Skeletal muscle satellite cell (primary cell): ENCODE measurements around the gene CCR3. TPM values are rescaled to one million over a fixed set of nuclear protein-coding genes. Genes with fewer than 3 reads are reported as not detected.

ENCODE experiments used
- H3K27me3 ChIP-seq: 2 replicates; pipeline ENCODE4 v1.7.0; 2013; ENCODE audit warnings: low read length; ENCODE audit not compliant: control insufficient read depth, insufficient read depth
- H3K36me3 ChIP-seq: 2 replicates; pipeline ENCODE4 v1.7.0; 2013; ENCODE audit warnings: mild to moderate bottlenecking, control low read depth, low read length; ENCODE audit not compliant: insufficient read depth
- H3K4me1 ChIP-seq: 2 replicates; pipeline ENCODE4 v1.7.0; 2013; ENCODE audit warnings: low read length; ENCODE audit not compliant: control insufficient read depth, insufficient read depth
- H3K4me2 ChIP-seq: 2 replicates; pipeline ENCODE4 v1.7.0; 2013; ENCODE audit warnings: mild to moderate bottlenecking, low read length
- H3K4me3 ChIP-seq: 2 replicates; pipeline ENCODE4 v1.7.0; 2013; ENCODE audit warnings: low read length
- H3K9ac ChIP-seq: 2 replicates; pipeline ENCODE4 v1.7.0; 2013; ENCODE audit warnings: mild to moderate bottlenecking, low read depth, low read length, moderate library complexity
- H3K9me3 ChIP-seq: replicated peaks from 2 replicates; pipeline ENCODE4 v1.7.0; 2013; ENCODE audit warnings: mild to moderate bottlenecking, control low read depth, low read length
- total RNA-seq: library from RNA; depleted of rRNA; stranded (reverse); fragments of >200 nt; gene quantifications from 2 replicates; pipeline ENCODE4 v1.2.3, GENCODE V29; 2012; rRNA removed

CCR3 gene
- total RNA-seq, result not detected in 2 replicates

DNA sequence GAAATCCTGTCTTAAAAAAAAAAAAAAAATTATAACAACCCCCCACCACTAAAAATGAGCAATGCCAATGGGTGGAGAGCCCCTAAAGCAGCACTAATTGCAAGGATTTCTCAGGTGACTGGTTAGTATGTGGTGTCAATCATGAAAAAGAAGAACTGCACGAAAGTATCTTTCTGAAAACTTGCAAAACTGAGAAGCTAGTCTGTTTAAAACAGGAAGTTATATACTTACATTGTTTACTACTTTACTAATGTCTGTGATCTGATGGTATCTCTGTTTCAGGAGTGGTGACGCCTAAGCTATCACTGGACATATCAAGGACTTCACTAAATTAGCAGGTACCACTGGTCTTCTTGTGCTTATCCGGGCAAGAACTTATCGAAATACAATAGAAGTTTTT lies at the start of gene CCR3:
Gene CCR3, plus strand, starts transcription at position 341 of the 400 bp plus-strand sequence. CDS start 22,699 bp downstream, outside the sequence.
- no peak within 1 kb of the TSS for H3K4me3 ChIP-seq

DNA sequence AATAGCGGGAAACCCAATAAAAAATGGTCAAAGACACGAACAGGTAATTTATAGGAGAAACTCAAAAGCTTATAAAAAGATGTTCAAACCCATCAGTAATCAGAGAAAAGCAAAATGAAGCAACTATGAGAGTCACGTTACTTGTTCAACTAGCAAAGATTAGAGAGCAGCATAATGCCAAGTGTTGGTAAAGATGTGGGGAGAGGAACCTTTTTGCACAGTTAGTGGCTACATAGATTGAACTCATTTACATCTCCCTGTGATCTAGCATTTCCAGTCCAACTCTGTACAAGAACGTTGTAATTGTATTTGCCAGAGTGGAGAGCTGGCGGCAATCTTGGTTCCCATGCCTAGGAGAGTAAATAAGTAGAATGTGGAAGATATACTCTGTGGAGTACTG lies 49.3 kb upstream of the CCR3 start:
- Histone ChIP-seq H3K4me2 (no peak overlapping the region), H3K4me3 (no peak overlapping the region), H3K9me3 (no peaks in the 10 kb centered on the region), H3K9ac (no peak overlapping the region), H3K27me3 (peaks cover 14% of the 10 kb centered on the region), H3K36me3 (no peaks in the 10 kb centered on the region), H3K4me1 (no peaks in the 10 kb centered on the region)

More for the DNA sequence above, at the start of gene CCR3:
- Histone ChIP-seq H3K36me3 (no peaks in the 10 kb centered on the region), H3K4me1 (no peaks in the 10 kb centered on the region), H3K27me3 (peaks cover 23% of the 10 kb centered on the region), H3K4me2 (no peak within 1 kb of the TSS), H3K9ac (no peak within 1 kb of the TSS), H3K9me3 (no peaks in the 10 kb centered on the region)

DNA sequence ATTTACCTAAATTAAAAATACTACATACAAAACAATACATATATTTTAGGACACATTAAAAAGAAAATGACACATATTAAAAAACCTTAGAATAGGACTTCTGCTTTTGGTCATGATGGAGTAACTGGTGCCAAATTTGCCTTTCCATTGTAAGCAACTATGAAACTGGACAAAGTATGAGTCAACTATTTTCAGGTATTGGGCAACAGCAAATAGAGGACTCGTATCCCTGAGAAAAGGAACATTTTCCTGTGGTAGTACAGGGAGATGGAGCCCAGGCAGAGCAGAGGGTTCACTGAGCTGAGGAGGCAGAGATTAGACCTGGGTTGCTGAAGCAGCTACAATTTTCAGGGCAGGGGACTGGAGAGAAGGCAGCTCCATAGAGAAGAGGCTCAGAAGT lies 48.8 kb upstream of the CCR3 start:
- Histone ChIP-seq H3K27me3 (peaks cover 14% of the 10 kb centered on the region), H3K9me3 (no peaks in the 10 kb centered on the region), H3K4me2 (no peak overlapping the region), H3K36me3 (no peaks in the 10 kb centered on the region), H3K9ac (no peak overlapping the region), H3K4me3 (no peak overlapping the region), H3K4me1 (no peaks in the 10 kb centered on the region)

DNA sequence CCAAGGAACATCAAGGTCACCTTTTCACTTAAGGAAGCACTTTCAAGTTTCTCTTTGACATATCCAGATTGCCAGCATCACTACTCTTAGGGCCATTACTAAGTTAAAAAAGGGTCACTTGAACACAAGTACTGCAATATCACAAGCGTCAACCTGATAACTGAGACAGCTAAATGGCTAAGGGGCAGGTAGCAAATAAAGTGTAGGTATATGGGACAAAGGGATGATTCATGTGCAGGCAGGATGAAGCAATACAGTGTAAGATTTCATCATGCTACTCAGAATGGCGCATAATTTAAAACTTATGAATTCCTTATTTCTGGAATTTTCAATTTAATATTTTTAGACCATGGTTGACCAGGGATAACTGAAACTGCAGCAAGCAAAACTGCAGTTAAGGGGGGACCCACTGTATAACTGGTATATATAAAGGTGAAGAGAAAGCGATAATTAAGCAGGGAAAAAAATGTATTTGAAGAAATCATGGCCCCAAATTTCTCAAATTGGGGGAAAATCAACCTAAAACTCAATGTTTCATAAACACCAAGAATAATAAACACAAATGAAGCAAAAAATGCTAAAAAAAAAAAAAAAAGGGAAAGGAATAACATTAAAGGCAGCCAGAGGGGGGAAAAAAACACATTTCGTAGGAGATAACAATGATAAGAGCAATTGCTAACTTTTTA lies 47.2 kb upstream of the CCR3 start:
- Histone ChIP-seq H3K36me3 (no peaks in the 10 kb centered on the region), H3K27me3 (peaks cover 21% of the 10 kb centered on the region), H3K4me1 (no peaks in the 10 kb centered on the region), H3K4me3 (no peak overlapping the region), H3K4me2 (no peak overlapping the region), H3K9me3 (no peaks in the 10 kb centered on the region), H3K9ac (no peak overlapping the region)

DNA sequence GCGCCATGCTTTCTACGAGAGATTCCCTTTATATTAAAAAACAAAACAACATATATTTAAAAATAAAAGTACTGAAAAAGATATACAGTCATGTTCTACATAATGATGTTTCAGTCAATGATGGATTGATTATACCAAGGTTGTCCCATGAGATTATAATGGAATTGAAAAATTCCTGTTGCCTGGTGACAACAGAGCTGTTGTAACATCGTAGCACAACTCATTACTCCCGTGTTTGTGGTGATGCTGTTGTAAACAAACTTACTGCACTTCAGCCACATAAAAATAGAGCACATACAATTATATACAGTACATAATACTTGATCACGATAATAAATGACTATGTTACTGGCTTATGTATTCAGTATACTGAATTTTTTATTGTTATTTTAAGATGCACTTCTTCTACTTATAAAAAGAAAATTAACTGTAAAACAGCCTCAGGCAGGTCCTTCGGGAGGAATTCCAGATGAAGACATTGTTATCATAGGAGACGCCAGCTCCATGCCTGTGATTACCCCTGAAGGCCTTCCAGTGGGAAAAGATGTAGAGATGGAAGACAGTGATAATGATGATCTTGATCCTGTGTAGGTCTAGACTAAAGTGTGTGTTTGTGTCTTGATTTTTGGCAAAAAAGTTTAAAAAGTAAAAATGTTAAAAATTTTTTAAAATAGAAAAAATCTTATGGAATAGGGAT lies 45.9 kb upstream of the CCR3 start:
- Histone ChIP-seq H3K4me3 (no peak overlapping the region), H3K27me3 (peaks cover 23% of the 10 kb centered on the region), H3K9me3 (no peaks in the 10 kb centered on the region), H3K4me2 (no peak overlapping the region), H3K9ac (no peak overlapping the region), H3K36me3 (no peaks in the 10 kb centered on the region), H3K4me1 (no peaks in the 10 kb centered on the region)

DNA sequence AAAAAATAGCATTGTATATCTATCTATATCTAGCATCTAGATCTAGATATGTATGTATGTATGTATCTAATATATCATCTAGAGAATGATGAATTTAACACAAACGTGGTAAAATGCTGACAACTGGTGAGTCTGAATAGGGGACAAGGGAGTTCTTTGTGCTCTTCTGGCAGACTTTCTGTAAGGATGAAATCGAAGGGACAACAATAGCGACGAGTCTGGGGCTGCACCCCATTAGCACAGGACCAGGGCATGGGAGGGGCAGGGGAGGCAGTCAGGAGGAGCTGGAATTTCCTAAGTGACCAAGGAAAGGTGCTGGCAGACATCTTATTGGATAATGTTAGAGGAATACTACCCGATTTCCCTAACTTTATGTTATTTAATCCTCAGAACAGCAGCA lies 42.0 kb upstream of the CCR3 start:
- Histone ChIP-seq H3K27me3 (peaks cover 17% of the 10 kb centered on the region), H3K36me3 (no peaks in the 10 kb centered on the region), H3K4me1 (no peaks in the 10 kb centered on the region), H3K9me3 (no peaks in the 10 kb centered on the region), H3K9ac (no peak overlapping the region), H3K4me3 (no peak overlapping the region), H3K4me2 (no peak overlapping the region)

DNA sequence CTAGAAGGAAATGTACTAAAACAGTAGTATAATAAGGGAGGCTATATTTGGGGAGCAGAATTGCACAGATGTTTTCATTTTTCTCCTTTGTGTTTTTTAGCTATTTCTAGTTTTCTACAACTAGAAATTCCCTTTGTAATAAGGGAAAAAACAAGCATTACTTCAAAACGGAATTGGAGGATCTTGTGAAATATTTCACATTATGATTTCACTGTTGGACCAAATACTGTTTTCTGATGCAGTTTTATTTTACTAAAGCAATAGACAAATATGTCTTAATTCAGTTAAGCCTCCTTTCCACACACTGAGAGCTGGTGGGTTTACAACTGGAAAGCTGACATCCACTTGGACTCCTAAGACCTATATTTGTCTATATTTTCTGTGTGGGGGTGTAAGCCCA lies 41.5 kb upstream of the CCR3 start:
- Histone ChIP-seq H3K9ac (no peak overlapping the region), H3K4me2 (no peak overlapping the region)

DNA sequence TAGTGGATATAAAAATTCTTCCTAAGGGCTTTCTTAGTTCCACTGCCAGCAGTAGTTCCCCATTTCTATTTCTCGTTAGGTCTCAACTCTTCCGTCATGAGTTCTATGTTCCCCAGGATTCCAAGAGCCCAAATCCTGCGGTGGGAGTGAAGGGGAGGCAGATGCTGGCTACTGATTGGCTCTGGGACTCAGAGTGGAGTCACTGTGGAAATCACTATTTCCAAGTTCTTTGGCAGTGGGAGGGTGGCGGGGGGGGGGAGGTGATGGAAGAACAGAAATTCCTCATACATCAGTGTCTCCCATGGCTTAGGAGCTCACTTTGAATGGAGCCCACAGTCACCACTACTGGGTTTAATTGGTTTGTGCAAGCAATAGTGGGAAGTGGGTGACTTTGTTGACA lies 39.7 kb upstream of the CCR3 start:
- Histone ChIP-seq H3K4me1 (no peaks in the 10 kb centered on the region), H3K27me3 (peaks cover 23% of the 10 kb centered on the region), H3K4me3 (no peak overlapping the region), H3K9me3 (no peaks in the 10 kb centered on the region), H3K36me3 (no peaks in the 10 kb centered on the region), H3K9ac (no peak overlapping the region), H3K4me2 (no peak overlapping the region)

More for the DNA sequence above, 41.5 kb upstream of the CCR3 start:
- Histone ChIP-seq H3K4me3 (no peak overlapping the region), H3K9me3 (no peaks in the 10 kb centered on the region), H3K27me3 (peaks cover 23% of the 10 kb centered on the region), H3K4me1 (no peaks in the 10 kb centered on the region), H3K36me3 (no peaks in the 10 kb centered on the region)

DNA sequence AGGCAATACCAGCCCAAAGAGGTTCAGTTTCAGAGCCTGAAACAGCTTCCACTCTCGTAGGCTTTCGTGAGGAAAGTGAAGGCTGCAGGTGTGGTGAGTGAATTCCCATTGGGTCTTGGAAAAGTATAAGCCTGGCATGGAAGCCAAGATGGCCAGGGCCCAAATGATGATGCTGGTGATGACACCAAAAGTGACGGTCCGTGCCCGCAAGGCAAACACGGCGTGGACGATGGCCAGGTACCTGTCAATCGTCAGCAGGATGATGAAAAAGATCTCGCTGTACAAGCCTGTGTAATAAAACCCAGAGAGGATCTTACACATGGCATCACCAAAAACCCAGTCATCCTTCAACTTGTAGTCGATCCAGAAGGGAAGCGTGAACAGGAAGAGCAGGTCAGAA lies 38.6 kb upstream of the CCR3 start:
- Histone ChIP-seq H3K9ac (no peak overlapping the region), H3K27me3 (peaks cover 23% of the 10 kb centered on the region), H3K4me1 (no peaks in the 10 kb centered on the region), H3K4me2 (no peak overlapping the region), H3K36me3 (no peaks in the 10 kb centered on the region), H3K9me3 (no peaks in the 10 kb centered on the region), H3K4me3 (no peak overlapping the region)

DNA sequence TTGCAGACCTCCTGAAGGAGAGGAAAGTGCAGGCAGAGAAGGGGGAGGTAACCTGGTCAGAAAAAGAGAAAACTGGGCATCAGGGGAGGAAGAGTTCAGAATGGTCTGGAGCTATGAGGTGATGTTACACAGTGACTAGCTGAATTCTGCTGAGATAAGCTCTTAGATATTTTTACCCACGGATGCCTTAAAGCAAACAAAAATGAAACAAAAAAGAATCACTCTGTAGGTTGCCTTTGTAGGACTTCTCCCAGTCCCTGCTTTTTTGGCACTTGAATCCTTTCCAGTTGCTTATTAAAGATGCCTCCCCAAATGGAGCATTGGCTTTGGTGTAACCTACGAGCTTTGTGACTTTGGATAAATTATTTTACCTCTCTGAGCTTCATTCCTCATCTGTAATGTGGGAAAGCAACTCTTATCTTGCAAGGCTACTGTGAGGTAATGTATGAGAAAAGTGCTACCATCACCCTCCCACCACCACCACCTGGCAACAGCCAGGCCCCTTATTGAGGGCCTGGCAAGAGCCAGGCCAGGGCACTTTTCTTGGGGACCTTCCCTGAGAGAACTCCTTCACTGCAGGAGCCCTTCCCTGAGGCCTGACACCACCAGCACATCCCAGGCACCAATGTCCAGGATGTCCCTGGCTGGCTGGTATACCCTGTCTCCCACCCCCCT lies 36.8 kb upstream of the CCR3 start:
- H3K9me3 ChIP-seq, result no peaks in the 10 kb centered on the region
- peaks cover 16% of the 10 kb centered on the region for H3K27me3 ChIP-seq
- H3K4me3 ChIP-seq, result no peak overlapping the region
- H3K36me3 ChIP-seq, result no peaks in the 10 kb centered on the region
- no peak overlapping the region for H3K4me2 ChIP-seq
- H3K9ac ChIP-seq, result no peak overlapping the region
- no peaks in the 10 kb centered on the region for H3K4me1 ChIP-seq

DNA sequence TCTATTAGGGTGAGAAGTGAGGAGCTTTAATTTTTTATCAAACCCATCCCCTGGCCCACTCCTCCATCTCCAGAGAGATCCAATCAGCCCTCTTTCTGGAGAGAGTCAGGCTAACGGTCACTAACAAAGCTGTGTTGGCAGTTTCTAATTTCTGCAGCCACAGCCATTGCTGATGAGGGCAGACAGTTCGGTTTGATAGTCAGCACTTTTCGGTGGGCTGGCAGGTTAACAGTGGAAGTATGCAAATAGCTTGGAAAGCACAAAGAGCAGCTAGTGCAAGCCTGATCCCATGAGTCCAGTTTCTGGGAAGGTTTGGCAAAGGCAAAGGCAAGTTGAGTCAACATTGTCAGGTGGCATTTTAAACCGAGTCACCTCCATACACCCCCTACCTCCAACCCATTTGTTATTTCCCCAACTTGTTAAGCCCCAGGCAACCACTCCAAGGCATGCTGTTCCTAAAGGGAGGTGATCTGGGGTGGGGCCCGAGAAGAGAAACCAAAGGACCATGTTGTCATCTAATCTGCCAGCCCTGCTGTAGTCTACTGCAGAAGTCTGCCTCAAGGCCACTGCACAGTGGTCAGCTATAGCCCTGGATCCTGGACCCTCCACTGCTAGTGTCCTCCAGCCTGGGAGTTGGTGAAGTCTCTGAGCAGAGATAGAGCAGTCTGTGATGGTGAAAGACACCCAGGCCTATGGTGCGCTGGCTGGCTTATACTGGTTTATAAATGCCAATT lies 35.8 kb upstream of the CCR3 start:
- no peak overlapping the region for H3K9ac ChIP-seq
- no peaks in the 10 kb centered on the region for H3K9me3 ChIP-seq
- no peaks in the 10 kb centered on the region for H3K36me3 ChIP-seq
- H3K4me1 ChIP-seq, result no peaks in the 10 kb centered on the region
- no peak overlapping the region for H3K4me3 ChIP-seq
- peaks cover 16% of the 10 kb centered on the region for H3K27me3 ChIP-seq
- H3K4me2 ChIP-seq, result no peak overlapping the region
